Renal pelvis (tissue), 4 donors: ENCODE measurements around the gene PTPN4. TPM values are rescaled to one million over a fixed set of nuclear protein-coding genes. Genes with fewer than 3 reads are reported as not detected.

ENCODE experiments used
- DNase-seq: peaks from one replicate; pipeline ENCODE4 v3.0.0-alpha.2; 2013
- polyA plus RNA-seq, 3 donors: library from polyadenylated mRNA; unstranded; fragments of 120-200 nt; gene quantifications; one replicate each; pipeline ENCODE4 v1.2.1, GENCODE V29; 2013; ENCODE audit not compliant: insufficient read length in 3 of 3

PTPN4 gene
- polyA plus RNA-seq, 3 donors = 19.3 to 24.8 (median 23.6) TPM

GRCh38 chr2:119731983-119732382, 27.7 kb upstream of the PTPN4 start:
- no peak for DNase-seq

GRCh38 chr2:119732601-119733164, 27.0 kb upstream of the PTPN4 start:
- no peak for DNase-seq

GRCh38 chr2:119734047-119734446, 25.7 kb upstream of the PTPN4 start:
- DNase-seq = no peak

- DNase-seq = no peak
Observed at GRCh38 chr2:119735565-119735964, 24.2 kb upstream of the PTPN4 start.

GRCh38 chr2:119736021-119736420, 23.7 kb upstream of the PTPN4 start:
- DNase-seq = no peak

GRCh38 chr2:119739580-119740255, 20.0 kb upstream of the PTPN4 start:
- no peak for DNase-seq

GRCh38 chr2:119741001-119741400, 18.7 kb upstream of the PTPN4 start:
- DNase-seq = no peak

- no peak for DNase-seq
Observed at GRCh38 chr2:119741868-119742267, 17.9 kb upstream of the PTPN4 start.

GRCh38 chr2:119744335-119744939, 15.3 kb upstream of the PTPN4 start:
- no peak for DNase-seq

GRCh38 chr2:119745566-119745965, 14.2 kb upstream of the PTPN4 start:
- no peak for DNase-seq

- DNase-seq = no peak
Observed at GRCh38 chr2:119746836-119747686, 12.7 kb upstream of the PTPN4 start.

GRCh38 chr2:119748135-119748534, 11.6 kb upstream of the PTPN4 start:
- no peak for DNase-seq

GRCh38 chr2:119749477-119750012, 10.2 kb upstream of the PTPN4 start:
- DNase-seq = no peak

GRCh38 chr2:119751706-119752105, 8.0 kb upstream of the PTPN4 start:
- DNase-seq = no peak

- DNase-seq = peak; percentile 39
Observed at GRCh38 chr2:119753041-119753929, 6.4 kb upstream of the PTPN4 start.

GRCh38 chr2:119753930-119754321, 5.8 kb upstream of the PTPN4 start:
- no peak for DNase-seq

GRCh38 chr2:119755906-119756305, 3.8 kb upstream of the PTPN4 start:
- no peak for DNase-seq

- no peak for DNase-seq
Observed at GRCh38 chr2:119756837-119757236, 2.9 kb upstream of the PTPN4 start.

GRCh38 chr2:119758881-119759450, 756 bp upstream of the PTPN4 start:
- DNase-seq = no peak

GRCh38 chr2:119760237-119760955, 674 bp downstream of the PTPN4 start:
- peak; percentile 11 for DNase-seq
